Suprapubic skin (tissue), 3 donors: ENCODE data around the gene DYNLT2B.

Experiments used
- CTCF ChIP-seq, 2 donors: fragments of 200-600 bp in 1 of 2; fragments of 450-650 bp in 1 of 2; sonication (generic) in 1 of 2; IDR thresholded peaks; one replicate each; pipeline ENCODE4 v1.5.1; 2016 to 2019; ENCODE audit warnings: antibody characterized with exemption in 2 of 2, mild to moderate bottlenecking in 1 of 2, moderate library complexity in 1 of 2
- EP300 ChIP-seq: sonication (generic); formaldehyde crosslinking; IDR thresholded peaks from one replicate; pipeline ENCODE4 v1.6.1; 2017; ENCODE audit warnings: antibody characterized with exemption
- POLR2A ChIP-seq, 2 donors: fragments of 450-650 bp; IDR thresholded peaks; one replicate each; pipeline ENCODE4 v1.6.1; 2017; ENCODE audit warnings: antibody characterized with exemption in 2 of 2, mild to moderate bottlenecking in 2 of 2, moderate library complexity in 2 of 2

DNA sequence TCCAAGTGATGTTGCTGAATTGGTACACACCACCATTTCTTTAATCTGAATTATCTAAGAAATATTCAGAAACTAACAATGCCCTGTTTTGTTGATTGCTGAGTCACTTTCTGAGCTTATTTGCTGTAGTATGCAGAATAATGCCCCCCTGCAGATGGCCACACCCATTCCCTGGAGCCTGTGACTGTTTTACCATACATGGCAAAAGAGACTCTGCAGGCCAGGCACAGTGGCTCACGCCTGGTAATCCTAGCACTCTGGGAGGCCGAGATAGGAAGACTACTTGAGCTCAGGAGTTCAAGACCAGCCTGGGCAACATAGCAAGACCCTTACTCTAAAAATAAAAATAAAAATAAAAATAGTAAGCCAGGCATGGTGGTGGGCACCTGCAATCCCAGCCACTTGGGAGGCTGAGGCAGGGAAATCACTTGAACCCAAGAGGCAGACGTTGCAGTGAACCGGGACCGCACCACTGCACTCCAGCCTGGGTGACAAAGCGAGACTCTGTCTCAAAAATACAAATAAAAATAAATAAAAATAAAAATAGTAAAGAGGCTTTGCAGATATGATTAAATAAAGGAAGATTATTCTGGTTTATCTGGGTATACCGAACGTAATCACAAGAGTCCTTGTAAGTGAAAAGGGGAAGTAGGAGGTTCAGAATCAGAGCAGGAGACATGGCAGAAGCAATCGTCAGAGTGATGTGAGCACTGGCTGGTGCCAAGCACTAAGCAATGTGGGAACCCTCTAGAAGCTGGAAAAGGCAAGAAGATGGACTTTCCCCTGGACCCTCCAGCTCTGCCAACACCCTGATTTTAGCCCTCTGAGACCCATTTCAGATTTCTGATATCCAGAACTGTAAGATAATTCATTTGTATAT is 49.5 kb downstream of the DYNLT2B start:
- TF ChIP-seq POLR2A (IDR thresholded peaks at IDR 0.05) (no peak), CTCF (IDR thresholded peaks at IDR 0.05) (no peak), EP300 (no peak)
